ENCODE results near the gene RAPGEF2.

- TF ChIP-seq, protein P1, sequence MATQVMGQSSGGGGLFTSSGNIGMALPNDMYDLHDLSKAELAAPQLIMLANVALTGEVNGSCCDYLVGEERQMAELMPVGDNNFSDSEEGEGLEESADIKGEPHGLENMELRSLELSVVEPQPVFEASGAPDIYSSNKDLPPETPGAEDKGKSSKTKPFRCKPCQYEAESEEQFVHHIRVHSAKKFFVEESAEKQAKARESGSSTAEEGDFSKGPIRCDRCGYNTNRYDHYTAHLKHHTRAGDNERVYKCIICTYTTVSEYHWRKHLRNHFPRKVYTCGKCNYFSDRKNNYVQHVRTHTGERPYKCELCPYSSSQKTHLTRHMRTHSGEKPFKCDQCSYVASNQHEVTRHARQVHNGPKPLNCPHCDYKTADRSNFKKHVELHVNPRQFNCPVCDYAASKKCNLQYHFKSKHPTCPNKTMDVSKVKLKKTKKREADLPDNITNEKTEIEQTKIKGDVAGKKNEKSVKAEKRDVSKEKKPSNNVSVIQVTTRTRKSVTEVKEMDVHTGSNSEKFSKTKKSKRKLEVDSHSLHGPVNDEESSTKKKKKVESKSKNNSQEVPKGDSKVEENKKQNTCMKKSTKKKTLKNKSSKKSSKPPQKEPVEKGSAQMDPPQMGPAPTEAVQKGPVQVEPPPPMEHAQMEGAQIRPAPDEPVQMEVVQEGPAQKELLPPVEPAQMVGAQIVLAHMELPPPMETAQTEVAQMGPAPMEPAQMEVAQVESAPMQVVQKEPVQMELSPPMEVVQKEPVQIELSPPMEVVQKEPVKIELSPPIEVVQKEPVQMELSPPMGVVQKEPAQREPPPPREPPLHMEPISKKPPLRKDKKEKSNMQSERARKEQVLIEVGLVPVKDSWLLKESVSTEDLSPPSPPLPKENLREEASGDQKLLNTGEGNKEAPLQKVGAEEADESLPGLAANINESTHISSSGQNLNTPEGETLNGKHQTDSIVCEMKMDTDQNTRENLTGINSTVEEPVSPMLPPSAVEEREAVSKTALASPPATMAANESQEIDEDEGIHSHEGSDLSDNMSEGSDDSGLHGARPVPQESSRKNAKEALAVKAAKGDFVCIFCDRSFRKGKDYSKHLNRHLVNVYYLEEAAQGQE (IDR thresholded peaks at IDR 0.05; ENCODE audit: unreplicated experiment), result no peak
- no peak for TF ChIP-seq CTCF (conservative IDR thresholded peaks at IDR 0.05; ENCODE audit: low read depth in 2 of 2)
- no peak for TF ChIP-seq EZH2 (IDR thresholded peaks at IDR 0.05; ENCODE audit: low read depth, unreplicated experiment)
Observed at GRCh38 chr4:159284733-159285132, 181.9 kb downstream of the RAPGEF2 start.
